SW 1271 (cell line): ENCODE measurements around the gene SKI.

Source experiments
- DNase-seq, 2 experiments: peaks; one replicate each; lab custom pipeline; 2025; lab: John Stamatoyannopoulos, UW

SKI gene

DNA sequence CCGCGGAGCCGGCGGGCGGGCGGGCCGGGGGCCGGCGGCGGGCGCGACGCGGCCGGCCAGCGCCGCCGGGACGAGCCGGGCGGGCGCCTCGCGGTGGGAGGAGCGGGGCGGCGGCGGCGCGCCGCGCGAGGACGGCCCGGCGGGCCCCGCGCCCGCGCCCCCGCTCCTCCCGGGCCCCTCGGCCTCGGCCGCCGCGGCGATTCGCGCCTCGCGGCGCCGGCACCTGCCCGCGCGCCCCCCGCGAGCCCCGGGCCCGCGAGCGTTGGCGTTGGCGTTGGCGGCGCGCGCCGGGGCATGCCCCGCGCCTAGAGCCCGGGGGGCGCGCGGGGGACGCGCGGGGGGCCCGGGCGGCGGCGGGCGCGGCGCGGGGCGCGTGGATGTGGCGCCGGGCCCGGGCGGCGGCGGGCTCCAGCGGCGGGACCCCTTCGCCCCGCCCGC is at the start of gene SKI:
Gene SKI (plus strand): TSS at position 163 of the 438 bp plus-strand sequence. CDS start 448 bp downstream, outside the sequence.
- no peak for DNase-seq

DNA sequence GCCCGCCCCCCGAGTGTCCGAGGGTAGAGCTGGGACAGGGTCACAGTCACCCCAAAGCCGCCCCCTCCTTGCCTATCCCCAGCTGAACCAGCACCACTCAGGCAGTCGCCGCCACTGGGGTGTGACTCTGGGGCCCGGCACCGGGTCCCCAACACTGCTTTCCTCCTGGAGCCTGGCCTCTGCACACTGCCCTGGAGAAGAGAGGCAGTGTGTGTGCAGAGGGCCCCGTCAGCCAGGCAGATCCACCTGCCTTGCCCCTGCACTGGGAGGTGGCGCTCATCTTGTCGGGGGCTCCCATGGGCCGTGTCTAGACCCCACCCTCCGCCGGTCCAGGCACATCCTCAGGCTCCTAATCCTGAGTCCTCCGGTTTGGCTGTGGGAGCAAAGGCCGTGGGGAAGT is 49.2 kb upstream of the SKI start:
- no peak for DNase-seq

DNA sequence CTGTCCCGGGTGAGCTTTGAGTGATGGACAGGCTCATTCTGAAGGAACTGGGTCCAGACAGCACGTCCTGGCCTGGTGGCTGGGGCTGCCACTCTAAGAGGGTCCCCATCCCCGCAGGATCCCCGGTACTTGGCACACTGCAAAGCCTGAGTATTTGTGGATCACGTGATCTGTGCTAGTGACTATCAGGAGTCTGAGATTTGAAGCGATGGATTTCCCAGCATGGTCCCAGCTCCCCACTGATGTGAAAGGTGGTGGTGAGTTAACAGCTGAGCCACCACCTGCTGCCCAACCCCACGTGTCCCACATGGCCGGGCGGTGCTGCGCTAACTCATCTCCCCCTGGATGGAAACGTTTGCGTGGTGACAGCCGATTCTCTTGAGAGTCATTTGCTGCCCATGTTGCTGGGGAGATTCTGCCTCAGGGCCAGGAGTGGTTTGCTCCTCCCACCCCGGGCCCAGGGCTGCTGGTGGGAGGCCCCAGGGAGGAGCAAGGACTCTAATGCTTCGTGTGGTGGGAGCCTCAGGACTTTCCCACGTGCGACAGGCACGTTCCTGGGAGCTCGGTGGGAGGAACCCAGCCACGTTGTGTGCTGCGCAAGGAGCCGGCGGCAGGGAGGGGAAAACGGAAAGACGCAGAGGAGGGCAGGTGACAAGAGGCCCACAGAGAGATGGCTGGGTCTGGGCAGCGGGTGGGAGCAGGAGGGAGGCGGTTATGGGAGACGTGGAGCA is 48.7 kb upstream of the SKI start:
- no peak for DNase-seq

DNA sequence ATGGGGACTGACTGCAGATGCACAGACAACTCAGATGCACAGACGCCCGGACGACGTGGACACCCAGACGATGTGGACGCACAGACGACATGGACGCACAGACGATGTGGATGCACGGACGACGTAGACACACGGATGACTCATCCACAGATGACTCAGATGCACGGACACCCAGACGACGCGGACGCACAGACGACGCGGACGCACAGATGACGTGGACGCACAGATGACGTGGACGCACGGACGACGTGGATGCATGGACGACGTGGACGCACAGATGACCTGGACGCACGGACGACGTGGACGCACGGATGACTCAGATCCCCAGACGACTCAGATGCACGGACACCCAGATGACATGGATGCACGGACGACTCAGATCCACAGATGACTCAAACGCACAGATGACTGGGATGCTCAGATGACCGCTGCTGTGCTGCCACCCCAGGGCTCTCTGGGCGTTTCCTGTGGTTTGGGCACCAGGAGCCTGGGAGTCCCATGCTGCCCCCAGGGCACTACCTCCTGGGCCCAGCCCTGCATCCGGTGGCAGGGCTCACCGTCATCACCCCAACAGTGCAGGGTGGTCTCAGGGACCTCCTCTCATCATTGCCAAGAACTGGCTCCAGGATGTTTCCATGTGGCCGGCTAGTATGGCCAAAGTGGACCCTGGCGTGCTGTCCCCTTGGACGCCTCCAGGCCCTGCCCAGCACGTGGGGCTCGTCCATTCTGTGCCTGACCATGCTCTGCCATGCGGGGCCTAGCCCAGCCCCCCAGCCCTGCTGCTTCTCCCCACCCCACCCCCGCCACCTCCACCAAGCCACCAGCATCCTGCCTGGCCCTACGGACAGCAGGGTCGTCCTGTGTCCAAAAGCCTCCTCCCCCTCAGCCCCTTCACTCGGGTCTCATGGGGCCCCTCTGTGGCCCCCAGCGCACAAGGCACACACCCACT is 47.5 kb upstream of the SKI start:
- no peak for DNase-seq

DNA sequence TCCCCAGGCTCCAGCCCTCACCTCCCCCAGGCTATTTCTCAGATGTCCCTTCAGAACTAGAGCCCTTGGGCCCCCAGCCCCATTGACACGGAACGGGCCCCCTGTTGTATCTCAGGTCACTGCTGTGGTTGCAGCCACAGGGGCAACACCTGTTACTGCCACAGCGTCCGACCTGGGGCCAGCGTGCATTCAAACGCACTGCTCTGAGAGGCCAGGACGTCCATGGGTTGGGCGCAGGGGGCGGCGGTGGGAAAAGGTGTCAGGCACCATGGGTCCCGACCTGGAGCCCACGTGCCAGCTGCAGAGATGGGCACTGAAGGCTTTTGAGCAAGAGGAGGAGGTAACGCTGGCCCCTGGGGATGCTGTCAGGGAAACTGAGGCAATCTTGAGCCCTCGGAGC is 46.8 kb upstream of the SKI start:
- no peak for DNase-seq

DNA sequence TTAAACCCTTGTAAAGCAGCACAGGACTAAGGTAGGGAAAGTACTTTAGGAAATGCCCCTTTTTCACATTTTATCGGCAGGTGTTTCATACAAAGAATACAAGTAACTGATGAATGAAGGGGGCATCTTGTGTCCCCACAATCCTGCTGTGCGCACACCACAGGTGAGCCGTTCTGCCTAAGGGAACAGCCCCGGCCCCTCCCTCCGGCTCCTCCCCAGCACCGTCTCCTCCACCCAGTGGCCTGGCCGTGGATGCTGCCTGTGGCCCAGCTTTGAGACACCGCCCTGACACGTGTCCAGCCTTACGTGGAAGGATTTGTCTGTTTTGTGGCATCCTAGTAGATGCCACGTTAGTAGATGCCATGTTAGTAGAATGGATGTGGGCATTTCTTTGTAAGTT is 46.4 kb upstream of the SKI start:
- no peak for DNase-seq

DNA sequence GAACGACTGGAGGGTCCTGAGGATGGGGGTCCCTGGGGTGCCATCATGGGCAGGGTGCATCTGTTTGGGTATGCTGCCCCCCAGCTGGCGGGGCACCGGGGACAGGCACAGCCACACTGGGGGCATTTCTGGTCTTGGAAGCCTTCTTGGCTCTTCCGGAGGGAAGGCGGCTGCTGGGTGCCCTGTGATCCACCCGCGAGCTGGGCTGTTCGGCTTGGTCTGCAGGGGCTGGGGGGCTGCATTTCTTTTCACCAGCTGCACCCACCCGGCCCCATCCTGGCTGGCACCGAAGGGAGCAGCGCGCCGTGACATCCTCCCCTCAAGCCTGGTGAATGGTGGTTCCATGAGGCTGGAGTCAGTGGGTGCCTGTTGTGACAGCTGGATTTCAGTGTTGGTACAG is 45.7 kb upstream of the SKI start:
- DNase-seq: no peak

DNA sequence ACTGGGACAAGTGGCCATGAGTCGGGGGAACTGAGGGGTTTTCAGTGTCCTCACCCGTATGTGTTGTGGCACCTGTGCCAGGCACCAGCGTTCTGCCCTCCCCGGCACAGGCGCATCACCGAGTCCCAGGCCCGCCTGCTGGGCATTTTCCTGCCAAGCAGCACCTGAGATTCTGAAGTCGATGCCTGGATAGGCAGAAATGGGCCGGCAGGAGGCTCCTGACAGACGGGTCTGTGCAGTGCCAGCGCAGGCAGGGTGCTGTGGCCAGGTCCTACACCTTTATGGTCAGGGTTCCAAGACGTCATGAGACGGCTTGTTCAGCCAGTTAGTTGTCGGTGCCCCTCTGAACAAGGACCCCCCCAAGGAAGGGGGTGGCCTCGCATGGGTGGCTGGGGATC is 44.2 kb upstream of the SKI start:
- DNase-seq: no peak

DNA sequence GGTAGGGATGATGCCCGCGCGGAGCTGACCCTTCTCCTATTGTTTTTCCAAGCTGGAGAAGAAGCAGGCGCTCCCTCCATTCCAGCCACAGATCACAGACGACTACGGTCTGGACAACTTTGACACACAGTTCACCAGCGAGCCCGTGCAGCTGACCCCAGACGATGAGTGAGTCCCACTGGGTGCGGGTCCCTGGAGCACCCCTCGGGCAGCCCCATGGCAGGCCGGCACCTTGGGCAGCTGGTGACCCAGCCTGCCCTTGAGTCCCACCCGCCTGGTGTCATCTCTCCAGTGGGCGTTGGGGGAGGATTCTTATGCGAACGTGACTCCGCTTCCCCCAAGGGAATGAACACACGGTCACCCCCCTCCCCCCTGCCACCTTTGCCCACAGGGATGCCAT is 43.6 kb upstream of the SKI start:
- no peak for DNase-seq

DNA sequence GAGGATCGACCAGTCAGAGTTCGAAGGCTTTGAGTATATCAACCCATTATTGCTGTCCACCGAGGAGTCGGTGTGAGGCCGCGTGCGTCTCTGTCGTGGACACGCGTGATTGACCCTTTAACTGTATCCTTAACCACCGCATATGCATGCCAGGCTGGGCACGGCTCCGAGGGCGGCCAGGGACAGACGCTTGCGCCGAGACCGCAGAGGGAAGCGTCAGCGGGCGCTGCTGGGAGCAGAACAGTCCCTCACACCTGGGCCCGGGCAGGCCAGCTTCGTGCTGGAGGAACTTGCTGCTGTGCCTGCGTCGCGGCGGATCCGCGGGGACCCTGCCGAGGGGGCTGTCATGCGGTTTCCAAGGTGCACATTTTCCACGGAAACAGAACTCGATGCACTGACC is 43.2 kb upstream of the SKI start:
- no peak for DNase-seq

DNA sequence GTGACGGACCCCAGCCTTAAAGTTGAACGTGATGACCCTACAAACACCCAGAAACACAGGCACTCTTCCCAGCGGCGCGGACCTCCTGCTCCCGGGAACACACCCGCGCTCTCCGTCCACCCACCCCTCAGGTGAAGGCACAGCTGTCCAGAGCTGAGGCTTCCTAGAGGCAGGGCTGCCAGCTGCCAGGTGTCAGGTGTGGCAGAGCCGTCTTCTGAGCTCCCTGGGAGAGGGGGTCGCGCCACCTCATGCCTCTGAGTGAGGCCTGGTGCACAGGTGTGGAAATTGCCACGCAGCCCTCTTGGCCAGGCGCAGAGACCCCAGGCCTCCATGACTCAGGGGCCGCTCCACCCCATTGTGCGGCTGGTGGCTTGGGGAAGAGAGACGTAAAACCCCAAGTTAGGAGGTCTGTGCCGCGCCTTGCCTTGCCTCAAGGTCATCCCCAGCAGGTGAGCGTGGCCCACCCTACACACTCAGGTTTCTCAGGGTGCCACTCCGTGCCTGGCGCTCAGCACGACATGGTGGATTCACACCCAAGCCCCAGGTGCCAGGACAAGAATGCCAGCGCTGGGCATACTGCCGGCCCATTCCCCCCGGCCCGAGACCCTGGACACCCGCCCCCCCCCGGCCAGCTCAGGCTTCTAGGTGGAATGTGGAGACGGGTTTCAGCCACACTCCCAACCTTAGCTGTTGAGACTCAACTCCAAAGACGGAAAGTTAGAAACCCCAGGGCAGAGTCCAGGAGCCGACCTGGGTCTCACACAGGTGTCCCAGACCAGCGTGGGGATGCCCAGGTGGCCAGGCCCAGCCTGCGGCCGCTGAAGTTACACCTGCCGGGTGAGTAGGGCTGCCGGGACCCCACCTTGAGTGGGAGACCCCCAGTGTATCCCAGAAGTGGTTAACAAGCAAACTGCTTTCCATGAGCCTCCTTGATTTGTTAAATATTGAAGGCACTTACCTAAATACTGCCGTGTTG is 42.0 kb upstream of the SKI start:
- no peak for DNase-seq

DNA sequence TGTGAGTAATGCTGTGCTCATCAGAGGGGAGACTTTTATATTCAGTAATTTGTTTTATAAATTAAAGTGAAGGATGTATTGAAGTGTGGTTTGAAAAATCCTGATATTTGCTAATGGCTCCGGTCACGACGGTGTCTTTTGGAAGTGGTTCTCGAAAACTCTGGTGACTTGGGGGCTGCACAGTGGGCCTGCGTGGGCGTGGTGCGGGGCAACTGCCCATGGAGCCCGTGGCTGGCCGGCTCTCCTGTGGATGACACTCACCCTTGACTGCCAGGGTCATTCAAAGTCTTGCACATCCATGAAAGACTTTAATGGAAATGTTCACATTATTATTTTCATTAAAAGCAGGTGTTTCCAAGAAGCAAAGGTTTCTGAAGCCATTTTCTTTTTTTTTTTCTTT is 41.2 kb upstream of the SKI start:
- DNase-seq: no peak

DNA sequence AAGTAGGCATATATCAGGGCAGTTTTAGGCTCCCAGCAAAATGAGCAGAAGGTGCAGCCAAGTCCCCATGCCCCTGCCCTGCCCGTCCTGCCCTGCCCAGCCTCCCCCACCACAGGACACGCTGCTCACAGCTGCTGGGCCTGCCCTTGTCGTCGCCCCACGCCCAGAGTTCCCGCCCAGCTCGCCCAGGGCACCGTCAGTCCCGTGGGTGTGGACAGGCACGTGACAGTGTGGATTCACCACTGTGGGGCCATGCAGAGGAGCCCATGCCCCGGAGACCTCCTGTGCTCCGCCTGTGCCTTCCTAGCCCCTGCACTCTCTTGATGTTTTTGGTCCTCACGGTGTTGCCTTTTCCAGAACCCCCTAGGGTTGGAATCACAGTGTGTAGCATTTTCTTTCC is 40.5 kb upstream of the SKI start:
- DNase-seq: no peak

DNA sequence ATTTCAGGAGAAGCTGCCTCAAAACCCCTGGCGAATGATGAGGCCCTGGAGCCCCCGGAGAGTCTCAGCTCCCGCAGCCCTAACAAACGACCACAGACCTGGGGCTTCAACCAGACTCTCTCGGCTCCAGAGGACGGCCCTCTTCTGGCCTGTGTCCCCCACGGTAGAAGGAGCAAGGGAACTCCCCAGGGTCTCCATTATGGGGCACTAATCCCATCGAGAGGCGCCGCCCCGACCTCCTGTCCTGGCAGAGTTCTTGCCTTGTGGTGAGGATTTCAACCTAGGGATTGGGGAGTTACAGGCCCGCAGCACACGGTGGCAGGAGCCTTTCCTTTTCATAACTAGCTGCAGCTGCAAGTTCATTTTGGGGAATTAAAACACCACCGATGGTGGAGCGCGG is 39.8 kb upstream of the SKI start:
- no peak for DNase-seq

DNA sequence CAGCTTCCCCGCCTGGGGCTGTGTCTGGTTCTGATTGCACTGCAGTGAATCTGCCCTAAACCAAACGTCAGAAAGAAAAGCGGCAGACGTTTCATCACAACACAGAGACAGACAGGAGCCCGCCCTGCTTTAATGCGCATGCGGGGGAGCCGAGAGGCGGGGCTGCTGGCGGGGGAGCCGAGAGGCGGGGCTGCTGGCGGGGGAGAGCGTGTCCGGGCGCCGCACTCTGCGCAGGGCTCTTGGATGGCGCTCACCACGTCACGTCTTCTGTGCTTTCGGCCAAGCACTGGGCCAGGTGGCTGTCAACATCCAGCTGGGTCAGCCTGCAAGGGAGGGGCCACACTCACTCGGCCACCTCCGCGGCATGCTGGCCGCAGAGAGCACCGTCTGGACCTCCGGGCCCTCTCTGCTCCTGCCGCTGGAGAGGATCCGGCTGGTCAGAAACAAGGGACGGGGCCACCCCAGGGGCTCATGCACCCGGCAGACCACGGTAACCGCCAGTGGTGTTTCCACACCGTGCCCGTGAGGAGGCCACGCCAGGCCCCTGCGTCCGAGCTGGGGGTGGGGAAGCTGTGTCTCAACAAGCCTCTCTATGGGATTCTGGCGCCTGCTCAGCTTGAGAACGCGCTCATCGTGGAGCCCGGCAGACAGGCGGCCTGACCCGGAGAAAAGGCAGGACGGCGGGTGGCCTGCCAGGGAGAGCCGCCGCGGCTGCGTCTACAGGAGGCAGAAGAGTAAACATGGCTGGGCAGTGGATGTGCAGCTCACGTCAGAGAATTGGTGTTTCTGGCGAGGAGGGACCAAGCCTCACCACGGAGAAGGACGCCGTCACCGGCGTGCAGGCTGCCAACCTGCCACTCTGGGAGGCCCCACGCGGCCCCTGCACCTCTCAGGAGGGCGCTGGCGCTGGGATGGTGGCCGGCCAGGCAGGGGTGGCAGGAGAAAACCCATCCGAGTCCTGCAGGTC is 38.4 kb upstream of the SKI start:
- DNase-seq: peak; percentile 77 to 88

DNA sequence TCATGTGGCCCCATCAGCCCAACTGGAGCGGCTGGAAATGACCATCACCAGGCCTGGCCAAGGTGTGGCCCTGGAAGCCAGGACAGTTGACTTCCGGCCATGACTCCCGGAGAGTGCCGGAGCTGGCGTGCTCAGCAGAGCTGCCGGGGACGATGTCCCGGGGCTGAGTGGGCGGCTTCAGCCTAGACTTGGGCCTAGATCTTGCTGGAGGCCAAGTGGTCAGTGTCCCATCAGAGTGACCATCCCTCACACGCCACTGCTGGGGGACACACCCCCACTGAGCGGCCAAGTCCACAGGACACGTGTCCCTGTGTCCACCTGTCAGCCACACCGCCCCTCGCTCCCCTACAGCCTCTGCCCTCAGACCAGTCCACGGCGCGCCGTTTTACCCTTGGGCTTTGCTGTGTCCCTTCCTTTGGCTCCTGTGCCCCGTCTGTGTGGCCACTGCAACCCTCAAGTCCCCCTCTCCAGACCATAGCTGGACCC is 37.6 kb upstream of the SKI start:
- no peak for DNase-seq

DNA sequence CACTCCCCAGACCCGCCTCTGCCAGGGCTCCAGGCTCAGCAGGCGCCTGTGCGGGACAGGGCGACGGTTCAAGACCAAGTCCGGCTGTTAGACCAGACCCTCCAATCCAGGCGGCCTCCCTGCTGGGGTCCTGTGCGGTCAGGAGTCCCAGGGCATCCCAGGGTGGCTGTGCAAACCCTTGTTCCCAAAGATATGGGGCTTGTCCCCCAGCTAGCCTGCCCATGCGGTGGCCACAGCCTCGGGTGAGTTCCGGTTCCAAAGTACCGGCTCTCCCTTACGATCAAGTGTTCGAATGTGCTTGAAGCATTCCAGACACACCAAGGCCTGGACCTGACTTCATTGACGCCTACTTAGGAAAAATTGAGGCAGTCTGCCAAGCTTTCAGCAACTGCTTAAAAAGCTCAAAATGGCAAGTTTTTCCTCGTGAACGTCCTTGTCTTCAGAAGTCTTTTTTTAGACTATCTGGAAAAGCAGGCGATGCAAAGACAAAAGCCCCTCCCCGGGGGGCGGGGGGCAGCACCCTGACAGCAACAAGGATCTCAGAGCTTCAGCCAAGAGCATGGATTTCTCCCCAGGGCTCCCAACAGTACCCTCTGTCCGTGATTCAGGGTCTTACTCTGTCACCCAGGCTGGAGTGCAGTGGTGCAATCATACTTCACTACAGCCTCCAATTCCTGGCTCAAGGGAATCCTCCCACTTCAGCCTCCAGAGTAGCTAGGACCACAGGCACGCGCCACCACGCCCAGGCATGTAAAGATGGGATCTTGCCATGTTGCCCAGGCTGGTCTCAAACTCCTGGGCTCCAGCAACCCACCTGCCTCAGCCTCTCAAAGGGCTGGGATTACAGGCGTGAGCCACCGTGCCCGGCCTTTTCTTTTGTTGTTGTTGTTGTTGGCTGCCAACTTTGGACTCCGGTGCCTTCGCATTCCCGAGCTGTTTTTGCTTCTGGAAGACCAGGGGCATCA is 35.8 kb upstream of the SKI start:
- no peak for DNase-seq

DNA sequence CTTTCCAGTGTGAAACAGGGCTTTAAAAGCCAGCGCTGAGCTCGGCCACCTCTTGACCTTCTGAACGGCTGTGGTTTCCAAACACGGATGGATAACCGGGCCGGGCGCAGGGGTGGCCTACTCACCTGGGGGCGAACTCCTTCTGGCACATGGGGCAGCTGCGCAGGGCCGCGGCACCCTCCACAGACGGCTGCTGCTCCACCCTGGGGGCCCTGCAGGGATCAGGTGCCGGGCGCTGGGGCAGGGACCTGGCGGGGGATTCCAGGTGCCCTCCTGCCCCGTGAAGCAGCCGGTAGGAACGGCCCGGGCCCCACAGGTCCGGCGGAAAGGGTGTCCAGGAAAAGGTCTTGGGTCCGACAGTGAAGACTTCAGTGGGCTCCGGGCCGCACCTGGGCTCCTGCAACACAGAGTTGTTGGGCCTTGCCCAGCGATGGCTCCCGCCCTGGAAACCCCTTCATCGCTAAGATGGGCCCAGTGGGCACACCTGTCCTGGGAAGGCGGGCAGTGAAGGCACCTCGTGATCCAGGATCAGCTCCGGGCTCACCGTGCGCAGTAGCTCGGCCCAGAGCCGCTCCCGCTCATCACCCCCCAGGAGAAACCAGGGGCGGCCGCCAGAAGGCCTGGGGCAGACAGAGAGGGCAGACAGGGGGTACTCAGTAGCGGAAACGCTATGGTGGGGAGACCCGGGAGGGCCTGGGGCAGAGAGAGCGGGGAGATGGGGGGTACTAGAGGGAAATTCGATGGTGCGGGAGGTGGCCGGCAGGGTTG is 34.4 kb upstream of the SKI start:
- DNase-seq: no peak
